HEK293 (cell line): Measurements from ENCODE around the gene PDE4D.
A peak's percentile ranks its signal among the peaks of the same experiment; 100 is the strongest.

ENCODE experiments used
- CTCF ChIA-PET: fragments of 350-600 bp; formaldehyde crosslinking; extraction: SDS; loops from one replicate; lab custom pipeline; 2021; ENCODE audit warnings: antibody characterized with exemption; lab: Yijun Ruan, JAX
- POLR2A ChIA-PET: fragments of 300-600 bp; formaldehyde crosslinking; extraction: SDS; loops from one replicate; lab custom pipeline; 2020; ENCODE audit warnings: antibody characterized with exemption, inconsistent platforms; lab: Yijun Ruan, JAX
- H3K27ac ChIP-seq: fragments of 200-500 bp; sonication (Bioruptor generic); 2 replicates; pipeline ENCODE4 v1.5.1; 2014; ENCODE audit warnings: low read depth, low read length, control low read depth, inconsistent platforms; ENCODE audit errors: extremely low read depth
- H3K36me3 ChIP-seq, 2 experiments: fragments of 200-500 bp in 1 of 2; sonication (Bioruptor generic) in 1 of 2; 1 replicate in 1 of 2; 2 replicates in 1 of 2; pipeline ENCODE4 v1.5.1; 2014 to 2017; ENCODE audit warnings: inconsistent platforms in 2 of 2, low read length in 2 of 2; ENCODE audit not compliant: control insufficient read depth in 2 of 2, insufficient read depth in 1 of 2
- H3K4me1 ChIP-seq: fragments of 200-500 bp; sonication (Bioruptor generic); 2 replicates; pipeline ENCODE4 v1.5.1; 2014; ENCODE audit warnings: mild to moderate bottlenecking, low read length, inconsistent platforms; ENCODE audit not compliant: control insufficient read depth, insufficient read depth
- H3K4me3 ChIP-seq: 2 replicates; pipeline ENCODE4 v1.5.1; 2011; ENCODE audit warnings: low read depth, mild to moderate bottlenecking, control low read depth, low read length, moderate library complexity
- H3K9me3 ChIP-seq: fragments of 200-500 bp; sonication (Bioruptor generic); 2 replicates; pipeline ENCODE4 v1.5.1; 2014; ENCODE audit warnings: low read depth, low read length, inconsistent platforms; ENCODE audit not compliant: control insufficient read depth, insufficient read depth
- RBAK ChIP-seq: fragments of 450-650 bp; formaldehyde crosslinking; IDR thresholded peaks from 2 replicates; pipeline ENCODE4 v1.5.1; 2016; ENCODE audit warnings: missing biosample characterization, missing genetic modification characterization
- TSHZ1 ChIP-seq: fragments of 450-650 bp; formaldehyde crosslinking; IDR thresholded peaks from 2 replicates; pipeline ENCODE4 v1.5.1; 2016; ENCODE audit warnings: missing biosample characterization, missing genetic modification characterization, borderline replicate concordance
- ZBTB1 ChIP-seq: fragments of 450-650 bp; formaldehyde crosslinking; IDR thresholded peaks from 2 replicates; pipeline ENCODE4 v1.5.1; 2016; ENCODE audit warnings: missing biosample characterization, missing genetic modification characterization
- ZBTB44 ChIP-seq: fragments of 450-650 bp; IDR thresholded peaks from 2 replicates; pipeline ENCODE4 v1.5.1; 2018; ENCODE audit warnings: missing biosample characterization, mild to moderate bottlenecking, missing genetic modification characterization
- ZNF266 ChIP-seq: fragments of 450-650 bp; formaldehyde crosslinking; IDR thresholded peaks from 2 replicates; pipeline ENCODE4 v1.5.1; 2016; ENCODE audit warnings: missing biosample characterization, missing genetic modification characterization, low read depth
- ZNF274 ChIP-seq, 2 experiments: fragments of 200-500 bp in 1 of 2; fragments of 450-650 bp in 1 of 2; sonication (Bioruptor generic) in 1 of 2; formaldehyde crosslinking in 1 of 2; IDR thresholded peaks; 2 replicates each; pipeline versions ENCODE4 v1.5.1 to v1.6.1; 2014 to 2016; ENCODE audit warnings: borderline replicate concordance in 1 of 2, inconsistent platforms in 1 of 2, low read length in 1 of 2, missing biosample characterization in 1 of 2, missing genetic modification characterization in 1 of 2
- ZNF311 ChIP-seq: fragments of 450-650 bp; formaldehyde crosslinking; IDR thresholded peaks from 2 replicates; pipeline ENCODE4 v1.5.1; 2017; ENCODE audit warnings: missing biosample characterization, missing genetic modification characterization, borderline replicate concordance
- ZNF391 ChIP-seq: fragments of 450-650 bp; formaldehyde crosslinking; IDR thresholded peaks from 2 replicates; pipeline ENCODE4 v1.5.1; 2016; ENCODE audit warnings: low read depth, missing biosample characterization, missing genetic modification characterization, borderline replicate concordance
- ZNF394 ChIP-seq: fragments of 450-650 bp; formaldehyde crosslinking; IDR thresholded peaks from 2 replicates; pipeline ENCODE4 v1.5.1; 2016; ENCODE audit warnings: missing biosample characterization, missing genetic modification characterization, mild to moderate bottlenecking, moderate library complexity, borderline replicate concordance
- ZNF544 ChIP-seq: fragments of 450-650 bp; formaldehyde crosslinking; IDR thresholded peaks from 2 replicates; pipeline ENCODE4 v1.5.0; 2017; ENCODE audit warnings: missing biosample characterization, missing genetic modification characterization
- ZNF654 ChIP-seq: fragments of 450-650 bp; formaldehyde crosslinking; IDR thresholded peaks from 2 replicates; pipeline ENCODE4 v1.5.1; 2016; ENCODE audit warnings: low read depth, missing biosample characterization, missing genetic modification characterization
- ZNF660 ChIP-seq: fragments of 450-650 bp; IDR thresholded peaks from 2 replicates; pipeline ENCODE4 v1.5.1; 2018; ENCODE audit warnings: missing biosample characterization, mild to moderate bottlenecking, missing genetic modification characterization
- TF ChIP-seq, protein P1 (sequence below): fragments of 450-650 bp; formaldehyde crosslinking; conservative IDR thresholded peaks from 2 replicates; pipeline ENCODE4 v1.5.1; 2016; ENCODE audit warnings: low read depth, missing biosample characterization, missing genetic modification characterization
- TF ChIP-seq, protein P2 (sequence below): fragments of 450-650 bp; formaldehyde crosslinking; IDR thresholded peaks from 2 replicates; pipeline ENCODE4 v1.5.1; 2016; ENCODE audit warnings: missing biosample characterization, missing genetic modification characterization

The PDE4D gene

GRCh38 chr5:59673438-59674058 is 220.0 kb downstream of the PDE4D start:
- TF ChIP-seq, protein P1, sequence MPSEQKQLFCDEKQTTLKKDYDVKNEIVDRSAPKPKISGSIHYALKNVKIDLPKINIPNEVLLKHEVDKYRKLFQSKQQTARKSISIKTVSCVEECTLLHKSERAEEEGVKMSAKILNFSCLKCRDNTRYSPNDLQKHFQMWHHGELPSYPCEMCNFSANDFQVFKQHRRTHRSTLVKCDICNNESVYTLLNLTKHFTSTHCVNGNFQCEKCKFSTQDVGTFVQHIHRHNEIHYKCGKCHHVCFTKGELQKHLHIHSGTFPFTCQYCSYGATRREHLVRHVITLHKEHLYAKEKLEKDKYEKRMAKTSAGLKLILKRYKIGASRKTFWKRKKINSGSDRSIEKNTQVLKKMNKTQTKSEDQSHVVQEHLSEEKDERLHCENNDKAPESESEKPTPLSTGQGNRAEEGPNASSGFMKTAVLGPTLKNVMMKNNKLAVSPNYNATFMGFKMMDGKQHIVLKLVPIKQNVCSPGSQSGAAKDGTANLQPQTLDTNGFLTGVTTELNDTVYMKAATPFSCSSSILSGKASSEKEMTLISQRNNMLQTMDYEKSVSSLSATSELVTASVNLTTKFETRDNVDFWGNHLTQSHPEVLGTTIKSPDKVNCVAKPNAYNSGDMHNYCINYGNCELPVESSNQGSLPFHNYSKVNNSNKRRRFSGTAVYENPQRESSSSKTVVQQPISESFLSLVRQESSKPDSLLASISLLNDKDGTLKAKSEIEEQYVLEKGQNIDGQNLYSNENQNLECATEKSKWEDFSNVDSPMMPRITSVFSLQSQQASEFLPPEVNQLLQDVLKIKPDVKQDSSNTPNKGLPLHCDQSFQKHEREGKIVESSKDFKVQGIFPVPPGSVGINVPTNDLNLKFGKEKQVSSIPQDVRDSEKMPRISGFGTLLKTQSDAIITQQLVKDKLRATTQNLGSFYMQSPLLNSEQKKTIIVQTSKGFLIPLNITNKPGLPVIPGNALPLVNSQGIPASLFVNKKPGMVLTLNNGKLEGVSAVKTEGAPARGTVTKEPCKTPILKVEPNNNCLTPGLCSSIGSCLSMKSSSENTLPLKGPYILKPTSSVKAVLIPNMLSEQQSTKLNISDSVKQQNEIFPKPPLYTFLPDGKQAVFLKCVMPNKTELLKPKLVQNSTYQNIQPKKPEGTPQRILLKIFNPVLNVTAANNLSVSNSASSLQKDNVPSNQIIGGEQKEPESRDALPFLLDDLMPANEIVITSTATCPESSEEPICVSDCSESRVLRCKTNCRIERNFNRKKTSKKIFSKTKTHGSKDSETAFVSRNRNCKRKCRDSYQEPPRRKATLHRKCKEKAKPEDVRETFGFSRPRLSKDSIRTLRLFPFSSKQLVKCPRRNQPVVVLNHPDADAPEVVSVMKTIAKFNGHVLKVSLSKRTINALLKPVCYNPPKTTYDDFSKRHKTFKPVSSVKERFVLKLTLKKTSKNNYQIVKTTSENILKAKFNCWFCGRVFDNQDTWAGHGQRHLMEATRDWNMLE = no peak
- TF ChIP-seq ZNF274 (IDR thresholded peaks at IDR 0.05; ENCODE audit: low read length) (no peak), ZNF274 (tag by site-specific recombination; IDR thresholded peaks at IDR 0.05; ENCODE audit: borderline replicate concordance) (no peak), ZNF544 (tag by site-specific recombination) (no peak), ZNF654 (tag by site-specific recombination) (peak; percentile 86), ZNF660 (tag by site-specific recombination) (peak; percentile 45; the same call in 1 of the 2 replicates), RBAK (tag by site-specific recombination) (no peak), TSHZ1 (tag by site-specific recombination) (no peak), ZNF311 (tag by site-specific recombination) (no peak)
- TF ChIP-seq, protein P2, sequence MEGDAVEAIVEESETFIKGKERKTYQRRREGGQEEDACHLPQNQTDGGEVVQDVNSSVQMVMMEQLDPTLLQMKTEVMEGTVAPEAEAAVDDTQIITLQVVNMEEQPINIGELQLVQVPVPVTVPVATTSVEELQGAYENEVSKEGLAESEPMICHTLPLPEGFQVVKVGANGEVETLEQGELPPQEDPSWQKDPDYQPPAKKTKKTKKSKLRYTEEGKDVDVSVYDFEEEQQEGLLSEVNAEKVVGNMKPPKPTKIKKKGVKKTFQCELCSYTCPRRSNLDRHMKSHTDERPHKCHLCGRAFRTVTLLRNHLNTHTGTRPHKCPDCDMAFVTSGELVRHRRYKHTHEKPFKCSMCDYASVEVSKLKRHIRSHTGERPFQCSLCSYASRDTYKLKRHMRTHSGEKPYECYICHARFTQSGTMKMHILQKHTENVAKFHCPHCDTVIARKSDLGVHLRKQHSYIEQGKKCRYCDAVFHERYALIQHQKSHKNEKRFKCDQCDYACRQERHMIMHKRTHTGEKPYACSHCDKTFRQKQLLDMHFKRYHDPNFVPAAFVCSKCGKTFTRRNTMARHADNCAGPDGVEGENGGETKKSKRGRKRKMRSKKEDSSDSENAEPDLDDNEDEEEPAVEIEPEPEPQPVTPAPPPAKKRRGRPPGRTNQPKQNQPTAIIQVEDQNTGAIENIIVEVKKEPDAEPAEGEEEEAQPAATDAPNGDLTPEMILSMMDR = peak; percentile 19; the same call in 1 of the 2 replicates
- TF ChIP-seq, all 188 proteins: peak for 3
- ChIA-PET POLR2A (no interaction called here), CTCF (interaction anchor here (0.6 to 4.7 kb wide), 38 partner anchors 8 to 964 kb away, joined by 3 to 81 read pairs (median 4); no protein-coding TSS in a partner anchor)
- H3K4me1 ChIP-seq = no peaks in the 10 kb centered on the region; the same call in 1 of the 2 replicates
- no peak overlapping the region for H3K4me3 ChIP-seq
- no peaks in the 10 kb centered on the region for H3K9me3 ChIP-seq
- no peak overlapping the region for H3K27ac ChIP-seq
- no peaks in the 10 kb centered on the region for H3K36me3 ChIP-seq

- no peaks in the 10 kb centered on the region for H3K36me3 ChIP-seq
- no peak overlapping the region for H3K4me3 ChIP-seq
- H3K4me1 ChIP-seq = peaks cover 2% of the 10 kb centered on the region; the same call in 1 of the 2 replicates
- H3K9me3 ChIP-seq = no peaks in the 10 kb centered on the region
- no peak overlapping the region for H3K27ac ChIP-seq
- CTCF ChIA-PET = interaction anchor here (2.4 kb wide), 1 partner anchor 161 kb away, joined by 12 read pairs; no protein-coding TSS in a partner anchor
- POLR2A ChIA-PET = no interaction called here
- no peak for TF ChIP-seq ZNF391 (tag by site-specific recombination)
- TF ChIP-seq ZBTB1 (tag by site-specific recombination) = no peak
- TF ChIP-seq ZNF266 (tag by site-specific recombination) = no peak
- TF ChIP-seq ZNF394 (tag by site-specific recombination) = no peak
- TF ChIP-seq, protein P1 = no peak
- TF ChIP-seq ZBTB44 (tag by site-specific recombination) = no peak
Measured at GRCh38 chr5:59666440-59667068, 227.0 kb downstream of the PDE4D start.
